A549 (cell line): ENCODE data around the gene OVOL1. TPM values are rescaled to one million over a fixed set of nuclear protein-coding genes. Genes with fewer than 3 reads are reported as not detected.
A peak's percentile ranks its signal among the peaks of the same experiment; 100 is the strongest.

Source experiments
- ATAC-seq, 2 experiments: fragments of 200-7000 bp in 1 of 2; fragments of >200 bp in 1 of 2; cut with Nextera tagmentation in 1 of 2; cut with Tn5 transposase in 1 of 2; 3 replicates each; pipeline versions ENCODE4 v1.8.0 to v1.9.1; 2018 to 2020; ENCODE audit warnings: mild to moderate bottlenecking in 1 of 2, moderate library complexity in 1 of 2
- CTCF ChIA-PET: fragments of 300-600 bp; sonication (Branson Sonifier 250); formaldehyde crosslinking; extraction: SDS; loops from one replicate; lab custom pipeline; 2021; ENCODE audit warnings: antibody characterized with exemption, inconsistent platforms; lab: Yijun Ruan, JAX
- POLR2A ChIA-PET: fragments of 350-600 bp; formaldehyde crosslinking; extraction: SDS; loops from one replicate; lab custom pipeline; 2021; ENCODE audit warnings: antibody characterized with exemption, inconsistent platforms; lab: Yijun Ruan, JAX
- DNase-seq, 2 experiments: peaks; one replicate each; pipeline versions ENCODE4 v3.0.0 to v3.0.0-alpha.2; 2011 to 2016; ENCODE audit warnings: low read depth in 1 of 2, low spot score in 1 of 2
- FAIRE-seq: peaks from 2 replicates; lab custom pipeline; 2011; peaks lifted over from hg19 to GRCh38; lab: Jason Lieb, UNC
- H3K27ac ChIP-seq, 2 experiments: fragments of >200 bp; sonication (Bioruptor Twin); formaldehyde crosslinking; 3 replicates each; pipeline ENCODE4 v1.5.1; 2016 to 2017
- H3K4me1 ChIP-seq: fragments of >200 bp; sonication (Bioruptor Twin); formaldehyde crosslinking; 3 replicates; pipeline ENCODE4 v1.6.1; 2016
- H3K4me2 ChIP-seq: fragments of >200 bp; sonication (Bioruptor Twin); formaldehyde crosslinking; 3 replicates; pipeline ENCODE4 v1.6.1; 2016
- H3K4me3 ChIP-seq: fragments of >200 bp; sonication (Bioruptor Twin); formaldehyde crosslinking; 3 replicates; pipeline ENCODE4 v1.5.1; 2016
- H3K9me3 ChIP-seq: fragments of >200 bp; sonication (Bioruptor Twin); formaldehyde crosslinking; 3 replicates; pipeline ENCODE4 v1.6.1; 2016
- BCL3 ChIP-seq: fragments of >200 bp; sonication (Bioruptor Twin); formaldehyde crosslinking; IDR thresholded peaks from 3 replicates; pipeline ENCODE4 v1.6.1; 2016
- CBX2 ChIP-seq: fragments of 200-600 bp; sonication (generic); IDR thresholded peaks from 2 replicates; pipeline ENCODE4 v1.6.1; 2016; ENCODE audit warnings: low read depth, mild to moderate bottlenecking, borderline replicate concordance
- ESRRA ChIP-seq: fragments of 150-350 bp; IDR thresholded peaks from 2 replicates; pipeline ENCODE4 v1.6.1; 2014; ENCODE audit warnings: mild to moderate bottlenecking, low read length, borderline replicate concordance
- FOSB ChIP-seq: fragments of 250-450 bp; sonication (Bioruptor Pico); IDR thresholded peaks from 2 replicates; pipeline ENCODE4 v1.5.0; 2020; ENCODE audit warnings: mild to moderate bottlenecking, moderate library complexity
- FOSL2 ChIP-seq, 2 experiments: fragments of 450-650 bp in 1 of 2; fragments of >200 bp in 1 of 2; sonication (Bioruptor Twin) in 1 of 2; formaldehyde crosslinking; IDR thresholded peaks; 2 replicates each; pipeline versions ENCODE4 v1.5.0 to v1.6.1; 2016 to 2020; ENCODE audit warnings: mild to moderate bottlenecking in 1 of 2, moderate library complexity in 1 of 2
- HEYL ChIP-seq: fragments of 250-450 bp; sonication (Bioruptor Pico); IDR thresholded peaks from 2 replicates; pipeline ENCODE4 v1.8.0; 2021; ENCODE audit warnings: mild to moderate bottlenecking, moderate library complexity
- HOXB13 ChIP-seq: fragments of 250-450 bp; sonication (Bioruptor Pico); IDR thresholded peaks from 2 replicates; pipeline ENCODE4 v1.5.0; 2020; ENCODE audit warnings: low read depth, mild to moderate bottlenecking, moderate library complexity
- HOXB5 ChIP-seq: fragments of 250-450 bp; sonication (Bioruptor Pico); IDR thresholded peaks from 2 replicates; pipeline ENCODE4 v1.5.0; 2020; ENCODE audit warnings: mild to moderate bottlenecking, moderate library complexity
- JUN ChIP-seq, 2 experiments: fragments of >200 bp; sonication (Bioruptor Twin); formaldehyde crosslinking; IDR thresholded peaks; 2 replicates in 1 of 2; 3 replicates in 1 of 2; pipeline ENCODE4 v1.6.1; 2016 to 2017
- MAFK ChIP-seq: fragments of 450-650 bp; IDR thresholded peaks from 2 replicates; pipeline ENCODE4 v1.6.1; 2014; ENCODE audit not compliant: partially characterized antibody
- MAZ ChIP-seq: fragments of 150-350 bp; IDR thresholded peaks from 2 replicates; pipeline ENCODE4 v1.6.1; 2014; ENCODE audit warnings: antibody characterized with exemption, low read depth, low read length, borderline replicate concordance
- NFE2L2 ChIP-seq: fragments of 150-350 bp; conservative IDR thresholded peaks from 2 replicates; pipeline ENCODE4 v1.6.1; 2014; ENCODE audit warnings: low read length
- PBX3 ChIP-seq: IDR thresholded peaks from 2 replicates; pipeline ENCODE4 v1.6.1; 2012
- POLR2A ChIP-seq: IDR thresholded peaks from 2 replicates; pipeline ENCODE4 v1.6.1; 2012; ENCODE audit warnings: mild to moderate bottlenecking, low read length
- REST ChIP-seq: fragments of 200-600 bp; sonication (generic); IDR thresholded peaks from 2 replicates; pipeline ENCODE4 v1.6.1; 2016; ENCODE audit warnings: antibody characterized with exemption, mild to moderate bottlenecking, moderate library complexity
- RFX5 ChIP-seq: fragments of 450-650 bp; IDR thresholded peaks from 2 replicates; pipeline ENCODE4 v1.7.1; 2014; ENCODE audit warnings: antibody characterized with exemption, mild to moderate bottlenecking, moderate library complexity
- SREBF2 ChIP-seq: fragments of 450-650 bp; IDR thresholded peaks from 2 replicates; pipeline ENCODE4 v1.6.1; 2014; ENCODE audit warnings: mild to moderate bottlenecking, moderate library complexity
- TP53 ChIP-seq: fragments of 250-450 bp; sonication (Bioruptor Pico); IDR thresholded peaks from 2 replicates; pipeline ENCODE4 v1.5.0; 2021; ENCODE audit warnings: mild to moderate bottlenecking, moderate library complexity
- ZFP36 ChIP-seq: fragments of 450-650 bp; IDR thresholded peaks from 2 replicates; pipeline ENCODE4 v1.6.1; 2014; ENCODE audit warnings: borderline replicate concordance; ENCODE audit not compliant: partially characterized antibody
- WGBS: methylation state at CpG from one replicate; pipeline ENCODE4 v1.1.6; 2017; ENCODE audit errors: missing lambda C conversion rate; 5-methylcytosine and 5-hydroxymethylcytosine counted together
- polyA plus RNA-seq, 4 experiments: library from polyadenylated mRNA; depleted of rRNA in 3 of 4; stranded (reverse); fragments of >200 nt; fragmentation: RNase III in 1 of 4; extraction: RNeasy Plus Mini Kit Qiagen cat#74134 plus additional on column Dnase treatment in 1 of 4; gene quantifications; 2 replicates in 3 of 4; 3 replicates in 1 of 4; pipeline ENCODE4 v1.2.3, GENCODE V29; 2011 to 2017
- TF ChIP-seq, protein P1 (sequence below): fragments of >200 bp; sonication (Bioruptor Twin); formaldehyde crosslinking; IDR thresholded peaks from 2 replicates; pipeline ENCODE4 v1.6.1; 2016

OVOL1 gene
- polyA plus RNA-seq, 2 of the 4 experiments (the other 2 are of a cell fraction) = not detected

DNA sequence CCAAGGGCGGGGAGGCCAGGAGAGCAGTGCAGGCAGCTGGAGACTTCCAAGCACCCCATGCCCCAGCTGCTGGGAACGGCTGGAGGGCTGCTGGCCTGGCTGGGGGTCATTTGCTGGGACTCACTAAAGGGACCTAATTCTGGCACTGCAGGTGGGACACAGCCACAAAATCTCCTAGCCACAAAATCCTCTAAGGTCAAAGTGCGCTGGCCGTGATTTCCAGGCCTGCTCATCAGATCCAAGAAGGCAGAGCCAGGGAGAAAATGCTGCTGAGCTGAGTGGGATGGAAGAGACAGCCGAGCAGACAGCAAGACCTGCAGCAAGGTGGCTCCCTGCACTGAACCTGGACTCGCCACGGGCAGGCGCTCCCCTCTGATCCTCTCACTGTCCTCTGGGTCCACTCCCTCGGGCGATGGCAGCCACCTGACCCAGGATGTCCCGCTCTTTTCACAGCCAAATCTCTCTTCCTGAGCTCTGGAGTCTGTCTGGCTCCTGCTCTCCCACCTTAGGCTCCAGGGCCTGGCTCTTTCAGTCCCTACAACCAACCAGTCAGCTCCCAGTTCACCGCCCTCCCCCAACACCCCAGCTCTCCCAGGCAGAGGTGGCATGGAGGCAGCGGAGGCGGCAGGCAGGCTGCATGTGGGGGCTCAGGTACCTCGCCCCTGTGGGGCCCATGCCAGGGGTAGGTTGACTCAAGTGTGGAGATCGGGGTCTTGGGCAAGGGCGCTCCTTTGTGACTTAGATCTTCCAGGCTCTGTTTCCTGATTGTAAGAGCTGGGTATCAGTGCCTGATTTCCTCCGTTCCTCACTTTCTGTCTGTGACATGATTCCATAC is 14.5 kb downstream of the OVOL1 start:
- H3K9me3 ChIP-seq = no peaks in the 10 kb centered on the region
- TF ChIP-seq, protein P1, sequence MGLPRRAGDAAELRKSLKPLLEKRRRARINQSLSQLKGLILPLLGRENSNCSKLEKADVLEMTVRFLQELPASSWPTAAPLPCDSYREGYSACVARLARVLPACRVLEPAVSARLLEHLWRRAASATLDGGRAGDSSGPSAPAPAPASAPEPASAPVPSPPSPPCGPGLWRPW = no peak
- TF ChIP-seq PBX3 = no peak
- no peak for TF ChIP-seq SREBF2
- DNase-seq (no peak), FAIRE-seq (no peak), ATAC-seq (no peak)
- no peak overlapping the region for H3K4me3 ChIP-seq
- WGBS = 75% methylated on average over 18 of the region's 18 CpGs
- POLR2A ChIA-PET = interaction anchor here (0.6 kb wide), 1 partner anchor 21 kb away, joined by 3 read pairs; no protein-coding TSS in a partner anchor
- H3K4me2 ChIP-seq = no peak overlapping the region
- CTCF ChIA-PET = interaction anchor here (0.7 to 19.2 kb wide), 6 partner anchors 9 to 241 kb away, joined by 3 to 173 read pairs (median 14); partner anchors contain the start of genes AP5B1 and KAT5
- H3K4me1 ChIP-seq = no peaks in the 10 kb centered on the region
- H3K27ac ChIP-seq = no peak overlapping the region

DNA sequence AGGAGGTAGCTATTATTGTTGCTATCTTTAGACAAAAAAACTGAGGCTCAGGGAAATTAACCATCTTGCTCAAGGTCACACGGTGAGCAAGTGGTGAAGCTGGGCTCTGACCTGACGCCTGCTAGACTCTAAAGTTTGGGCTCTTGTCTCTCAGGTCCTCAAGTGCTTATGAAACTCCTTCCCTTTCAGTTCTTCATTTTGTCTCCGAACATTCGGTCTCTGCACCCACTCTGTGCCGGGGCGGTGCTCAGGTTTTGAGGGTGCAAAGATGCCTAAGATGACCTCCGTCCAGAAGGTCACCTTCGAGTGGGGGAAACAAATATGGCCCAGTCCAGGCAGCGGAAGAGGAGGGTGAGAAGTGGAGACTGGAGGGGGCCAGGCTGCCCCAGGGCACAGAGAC is 16.0 kb downstream of the OVOL1 start:
- WGBS = 63% methylated on average over 9 of the region's 9 CpGs
- ChIA-PET CTCF (interaction anchor here (0.6 to 19.2 kb wide), 8 partner anchors 10 to 967 kb away, joined by 3 to 173 read pairs (median 3); partner anchors contain the start of genes AP5B1 and MUS81), POLR2A (no interaction called here)
- TF ChIP-seq HOXB13 (no peak), HEYL (CRISPR knock-in tag) (no peak), POLR2A (no peak), TP53 (no peak), JUN (IDR thresholded peaks at IDR 0.05) (no peak), RFX5 (no peak), FOSL2 (IDR thresholded peaks at IDR 0.05) (no peak), FOSL2 (CRISPR knock-in tag; IDR thresholded peaks at IDR 0.05) (no peak)
- Histone ChIP-seq H3K4me3 (no peak overlapping the region), H3K4me2 (no peak overlapping the region), H3K9me3 (no peaks in the 10 kb centered on the region), H3K4me1 (no peaks in the 10 kb centered on the region), H3K27ac (no peak overlapping the region)
- FAIRE-seq = no peak
- no peak for ATAC-seq
- DNase-seq = no peak

DNA sequence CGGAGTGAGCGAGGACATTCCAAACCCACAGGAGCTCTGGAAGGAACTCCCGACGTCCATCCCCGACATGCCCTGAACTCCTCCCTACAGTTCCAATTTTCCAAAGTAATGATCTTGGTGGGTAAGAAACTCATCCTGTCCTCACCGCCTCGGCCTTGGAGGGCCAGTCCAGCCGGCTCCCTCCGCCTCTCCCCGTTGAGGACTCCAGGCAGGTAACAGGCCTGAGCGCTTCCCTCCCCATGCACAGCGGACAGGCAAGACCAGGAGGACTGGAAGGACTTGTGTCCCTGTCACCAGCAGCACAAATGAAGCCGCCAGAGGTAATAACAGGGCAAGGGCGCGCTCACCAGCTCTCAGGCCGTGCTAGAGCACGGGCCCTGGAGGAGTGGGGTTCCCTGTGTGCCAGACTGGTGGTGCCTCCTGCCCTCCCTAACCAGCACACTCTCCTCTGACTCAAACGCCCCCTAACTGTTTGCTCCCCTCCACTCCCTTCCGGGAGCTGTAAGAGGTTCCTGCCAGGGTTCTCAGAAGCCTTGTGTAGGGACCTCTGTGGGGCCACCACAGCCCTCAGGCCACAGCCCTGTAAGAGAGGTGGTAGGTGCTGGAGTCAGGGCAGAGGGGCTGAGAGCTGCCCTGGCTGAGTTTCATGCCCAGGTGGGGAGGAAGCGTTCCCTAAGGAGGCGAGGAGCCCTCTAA is 17.1 kb downstream of the OVOL1 start:
- TF ChIP-seq NFE2L2 (no peak), MAFK (no peak), HOXB5 (no peak)
- Histone ChIP-seq H3K4me1 (no peaks in the 10 kb centered on the region), H3K4me2 (no peak overlapping the region), H3K9me3 (no peaks in the 10 kb centered on the region), H3K4me3 (no peak overlapping the region), H3K27ac (no peak overlapping the region)
- DNase-seq = no peak
- peak in 1 of 2 experiments; percentile 40; a peak in 5 of 6 replicates for ATAC-seq
- POLR2A ChIA-PET = no interaction called here
- WGBS = 61% methylated on average over 20 of the region's 21 CpGs
- FAIRE-seq = no peak
- CTCF ChIA-PET = interaction anchor here (0.6 to 19.2 kb wide), 7 partner anchors 12 to 218 kb away, joined by 3 to 173 read pairs (median 5); partner anchors contain the start of genes AP5B1 and KAT5

DNA sequence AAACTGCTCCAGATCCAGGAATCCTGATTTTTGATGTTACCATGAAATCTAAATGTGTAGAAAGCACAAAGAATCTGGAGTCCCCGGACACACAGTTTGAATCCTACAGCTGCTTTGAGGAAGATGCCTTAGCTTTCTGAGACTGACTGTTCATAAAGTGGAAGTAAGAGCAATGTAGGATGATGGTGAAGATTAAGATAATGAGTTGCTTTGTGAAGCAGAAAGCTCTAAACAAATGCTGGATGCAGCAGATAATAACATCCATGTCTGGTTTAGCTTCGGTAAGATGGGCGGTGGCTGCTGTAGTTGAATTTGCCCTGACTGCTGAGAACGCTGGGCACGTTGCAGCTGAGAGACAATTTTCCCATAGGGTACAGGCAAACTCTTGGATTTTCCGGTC is 20.1 kb downstream of the OVOL1 start:
- no peaks in the 10 kb centered on the region for H3K4me1 ChIP-seq
- ChIA-PET POLR2A (interaction anchor here (0.7 kb wide), 2 partner anchors 23 to 51 kb away, joined by 3 to 4 read pairs; no protein-coding TSS in a partner anchor), CTCF (interaction anchor here (0.8 to 4.2 kb wide), 6 partner anchors 11 to 95 kb away, joined by 3 to 29 read pairs (median 4); partner anchors contain the start of genes AP5B1 and KAT5)
- ATAC-seq = no peak
- H3K27ac ChIP-seq = no peak overlapping the region
- no peak overlapping the region for H3K4me2 ChIP-seq
- H3K4me3 ChIP-seq = no peak overlapping the region
- no peak for DNase-seq
- 66% methylated on average over 6 of the region's 6 CpGs for WGBS
- no peak for FAIRE-seq
- no peaks in the 10 kb centered on the region for H3K9me3 ChIP-seq
- TF ChIP-seq FOSB (no peak), BCL3 (no peak), REST (no peak), ESRRA (no peak), RFX5 (no peak), MAFK (no peak), MAZ (no peak), CBX2 (no peak), ZFP36 (no peak)
